HG03439 (cell line): ENCODE results near the gene ZNF182.
"Not testable (repeated sequence)": the region's sequence is repeated elsewhere in the genome, so short reads cannot be mapped to it uniquely, and the experiment has no call there.

ENCODE experiments used
- ATAC-seq: cut with Tn5 transposase; IDR thresholded peaks from one replicate; pipeline ENCODE4 v1.9.1; 2021; ENCODE audit warnings: mild to moderate bottlenecking, moderate library complexity; ENCODE audit not compliant: unreplicated experiment

ZNF182 gene

GRCh38 chrX:48002319-48002718 is 1.5 kb downstream of the ZNF182 start:
- no peak for ATAC-seq

- ATAC-seq, result no peak
These were observed 2.5 kb downstream of the ZNF182 start for GRCh38 chrX:48001260-48001659.

GRCh38 chrX:47992669-47993068 is 11.1 kb downstream of the ZNF182 start:
- ATAC-seq, result no peak

GRCh38 chrX:47992095-47992380 is 11.8 kb downstream of the ZNF182 start:
- ATAC-seq, result no peak

- no peak for ATAC-seq
These were observed 12.3 kb downstream of the ZNF182 start for GRCh38 chrX:47991263-47992094.

GRCh38 chrX:47976254-47977151 is 27.3 kb downstream of the ZNF182 start:
- no peak for ATAC-seq

- ATAC-seq, result no peak
These were observed 30.6 kb downstream of the ZNF182 start for GRCh38 chrX:47973235-47973634.

GRCh38 chrX:47965526-47965925 is 38.3 kb downstream of the ZNF182 start:
- ATAC-seq, result not testable (repeated sequence)

GRCh38 chrX:47961830-47962229 is 42.0 kb downstream of the ZNF182 start:
- ATAC-seq, result not testable (repeated sequence)

GRCh38 chrX:47960406-47960805 is 43.4 kb downstream of the ZNF182 start:
- no peak for ATAC-seq

GRCh38 chrX:47958761-47959342 is 44.9 kb downstream of the ZNF182 start:
- ATAC-seq, result no peak

- not testable (repeated sequence) for ATAC-seq
These were observed 45.6 kb downstream of the ZNF182 start for GRCh38 chrX:47958206-47958605.

- ATAC-seq, result no peak
These were observed 47.8 kb downstream of the ZNF182 start for GRCh38 chrX:47956016-47956415.

- ATAC-seq, result not testable (repeated sequence)
These were observed 48.5 kb downstream of the ZNF182 start for GRCh38 chrX:47955295-47955694.

GRCh38 chrX:47941423-47941822 is 62.4 kb downstream of the ZNF182 start:
- no peak for ATAC-seq

- ATAC-seq, result no peak
These were observed 63.3 kb downstream of the ZNF182 start for GRCh38 chrX:47940448-47940847.

- ATAC-seq, result no peak
These were observed 66.9 kb downstream of the ZNF182 start for GRCh38 chrX:47936940-47937317.

- no peak for ATAC-seq
These were observed 67.4 kb downstream of the ZNF182 start for GRCh38 chrX:47936224-47936939.

- ATAC-seq, result no peak
These were observed 69.8 kb downstream of the ZNF182 start for GRCh38 chrX:47933946-47934345.

GRCh38 chrX:47931970-47932369 is 71.8 kb downstream of the ZNF182 start:
- not testable (repeated sequence) for ATAC-seq

- ATAC-seq, result no peak
These were observed 76.6 kb downstream of the ZNF182 start for GRCh38 chrX:47927212-47927611.
